Stimulated activated CD4-positive, alpha-beta T cell treated with anti-CD3 and anti-CD28 coated beads, Interleukin-15, amount 100 ng/mL, for 24 hours (primary cell): ENCODE results near the gene PTPRR.

Experiments
- DNase-seq: peaks from one replicate; pipeline ENCODE4 v3.0.0-alpha.2; 2020

Gene PTPRR

DNA sequence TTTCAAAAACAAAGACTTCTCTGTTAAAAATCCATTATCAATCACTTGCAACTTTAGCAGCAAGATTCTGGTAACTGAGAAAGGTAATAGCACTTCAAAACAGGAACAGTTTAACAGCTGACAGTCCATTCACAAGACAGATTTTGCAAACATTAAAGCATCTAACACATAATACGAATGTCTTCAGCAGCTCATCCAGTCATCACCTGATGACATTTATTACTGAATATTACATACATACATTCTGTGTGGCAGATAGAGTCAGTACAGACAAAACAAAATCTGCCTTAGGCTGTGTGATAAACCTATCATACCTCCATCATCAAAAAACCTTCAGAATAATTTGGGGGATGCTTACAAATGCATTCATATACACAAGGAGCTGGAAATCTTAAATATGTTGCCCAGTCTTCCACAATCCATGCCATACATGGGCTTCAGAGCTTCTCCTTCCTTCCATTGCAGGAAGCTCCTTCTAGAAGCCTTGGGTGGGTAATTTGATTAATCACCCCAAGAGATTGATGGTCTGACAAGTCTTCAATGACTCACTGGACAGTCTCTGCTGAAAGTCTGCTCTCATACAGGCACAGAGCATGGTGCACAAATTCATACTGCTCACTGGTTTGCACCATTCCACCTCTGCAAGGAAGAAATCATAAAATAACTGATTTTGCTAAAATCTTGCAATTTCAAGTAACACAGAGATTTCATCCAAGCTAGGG is 281.7 kb downstream of the PTPRR start:
- no peak for DNase-seq

DNA sequence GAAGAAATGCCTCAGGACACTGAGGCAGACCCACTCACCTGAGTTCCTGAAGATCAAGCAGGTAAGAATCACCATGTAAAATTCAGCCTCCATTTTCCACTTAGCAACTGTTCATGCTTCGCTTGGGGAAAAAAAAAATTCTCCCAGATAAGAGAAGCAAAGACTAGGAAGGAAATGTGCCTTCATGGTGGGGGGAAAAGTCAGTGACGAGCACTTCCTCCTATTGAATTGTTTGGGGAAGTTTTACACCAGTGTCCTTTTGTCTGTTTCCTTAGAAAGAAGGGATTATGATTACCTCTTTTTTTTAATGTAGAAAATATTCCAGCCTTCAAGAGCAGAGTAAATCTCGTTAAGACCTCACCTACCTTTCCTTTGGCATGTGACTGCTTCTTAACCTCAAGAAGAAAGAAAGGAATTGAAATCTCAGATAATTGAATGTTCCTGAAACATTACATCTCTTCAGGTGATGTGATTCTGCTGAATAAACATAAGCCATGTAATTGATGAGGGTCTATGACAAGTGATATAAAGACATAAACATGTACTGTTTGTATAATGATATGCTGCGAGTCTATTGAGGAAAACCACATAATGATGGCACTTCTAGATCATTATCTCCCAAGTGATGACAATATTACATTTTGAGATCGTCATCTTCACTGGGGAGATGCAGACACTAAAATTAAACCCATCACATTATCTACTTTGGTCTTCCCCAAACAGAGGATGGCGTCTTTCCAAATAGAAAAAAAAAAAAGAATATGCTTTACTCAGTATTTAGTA is 283.0 kb downstream of the PTPRR start, which contains the start of gene PTPRB:
PTPRB (minus strand) TSS at position 127 of the 783 bp plus-strand sequence; CDS start at position 93, 34 bp downstream.
- DNase-seq: no peak

DNA sequence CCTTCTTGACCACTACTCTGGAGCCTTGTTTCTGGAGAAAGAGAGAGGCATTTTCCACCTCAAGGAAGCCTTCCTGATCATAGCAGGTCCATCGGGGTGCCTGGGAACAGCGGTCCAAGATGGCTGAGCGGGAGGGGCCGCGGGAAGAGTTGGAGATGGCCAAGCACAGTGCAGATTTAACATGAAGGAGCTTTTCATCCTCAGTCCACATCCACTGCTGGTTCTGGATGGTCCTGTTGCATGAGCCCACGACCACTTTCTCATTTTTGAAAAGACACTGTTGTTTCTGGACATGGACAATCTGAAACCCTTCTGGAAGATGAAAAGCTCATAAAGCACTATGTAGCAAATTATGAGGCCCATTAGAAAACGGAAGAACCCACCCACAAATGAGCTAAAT is 284.8 kb downstream of the PTPRR start:
- no peak for DNase-seq

DNA sequence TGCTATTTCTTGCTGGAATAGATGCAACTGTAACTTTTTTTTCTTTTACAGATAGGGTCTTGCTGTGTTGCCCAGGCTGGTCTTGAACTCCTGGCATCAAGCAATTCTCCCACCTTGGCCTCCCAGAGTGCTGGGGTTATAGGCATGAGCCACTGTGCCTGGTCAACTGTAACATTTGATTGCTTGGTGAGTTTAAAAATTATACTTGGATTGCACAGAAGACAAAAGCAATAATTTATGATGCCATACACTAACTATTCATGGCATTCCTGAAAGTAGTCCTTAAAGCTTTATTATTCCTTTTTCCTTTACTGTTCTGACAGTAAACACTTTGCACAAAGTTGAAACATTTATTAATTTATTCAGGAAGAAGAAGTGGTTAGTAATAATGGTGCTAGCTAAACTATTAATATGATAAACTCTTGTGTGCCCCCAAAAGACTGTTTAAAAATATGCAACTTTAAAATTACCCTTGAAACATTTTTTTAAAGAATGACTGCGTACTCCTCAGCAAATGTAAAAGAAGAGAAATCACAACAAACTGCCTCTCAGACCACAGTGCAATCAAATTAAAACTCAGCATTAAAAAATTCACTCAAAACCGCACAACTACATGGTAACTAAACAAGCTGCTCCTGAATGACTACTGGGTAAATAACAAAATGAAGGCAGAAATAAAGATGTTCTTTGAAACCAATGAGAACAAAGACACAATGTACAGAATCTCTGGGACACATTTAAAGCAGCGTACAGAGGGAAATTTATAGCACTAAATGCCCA is 291.6 kb downstream of the PTPRR start:
- no peak for DNase-seq

DNA sequence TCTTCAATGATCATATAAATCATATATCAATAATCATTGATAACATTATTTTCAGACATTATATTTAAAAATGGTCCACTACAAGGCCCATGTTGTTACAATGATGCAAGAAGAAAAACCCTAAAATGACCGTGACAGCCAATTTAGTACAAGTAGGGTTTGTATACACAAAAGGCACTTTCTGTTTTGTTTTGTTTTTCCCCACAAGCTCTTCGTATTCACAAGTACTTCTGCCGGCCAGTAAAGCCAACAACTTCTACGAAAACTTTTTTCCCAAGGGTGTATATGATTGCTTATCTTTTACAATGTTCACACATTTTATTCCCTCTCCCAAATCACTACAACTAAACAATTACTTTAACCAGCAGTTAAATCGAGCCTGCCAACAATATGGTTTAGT is 292.9 kb downstream of the PTPRR start:
- DNase-seq: no peak

DNA sequence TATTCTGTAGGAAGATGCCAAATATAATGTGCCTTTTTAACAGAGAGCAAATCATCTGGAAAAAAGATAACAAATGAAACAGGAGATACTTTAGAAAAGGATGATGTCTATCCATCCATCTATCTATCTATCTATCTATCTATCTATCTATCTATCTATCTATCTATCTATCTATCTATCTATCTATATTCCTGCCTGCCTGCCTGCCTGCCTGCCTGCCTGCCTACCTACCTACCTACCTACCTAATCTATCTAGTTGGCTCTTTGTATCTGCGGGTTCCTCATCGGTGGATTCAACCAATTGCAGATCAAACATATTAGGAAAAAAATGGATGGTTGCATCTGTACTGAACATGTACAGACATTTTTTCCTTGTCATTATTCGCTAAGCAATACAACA is 294.4 kb downstream of the PTPRR start:
- no peak for DNase-seq

DNA sequence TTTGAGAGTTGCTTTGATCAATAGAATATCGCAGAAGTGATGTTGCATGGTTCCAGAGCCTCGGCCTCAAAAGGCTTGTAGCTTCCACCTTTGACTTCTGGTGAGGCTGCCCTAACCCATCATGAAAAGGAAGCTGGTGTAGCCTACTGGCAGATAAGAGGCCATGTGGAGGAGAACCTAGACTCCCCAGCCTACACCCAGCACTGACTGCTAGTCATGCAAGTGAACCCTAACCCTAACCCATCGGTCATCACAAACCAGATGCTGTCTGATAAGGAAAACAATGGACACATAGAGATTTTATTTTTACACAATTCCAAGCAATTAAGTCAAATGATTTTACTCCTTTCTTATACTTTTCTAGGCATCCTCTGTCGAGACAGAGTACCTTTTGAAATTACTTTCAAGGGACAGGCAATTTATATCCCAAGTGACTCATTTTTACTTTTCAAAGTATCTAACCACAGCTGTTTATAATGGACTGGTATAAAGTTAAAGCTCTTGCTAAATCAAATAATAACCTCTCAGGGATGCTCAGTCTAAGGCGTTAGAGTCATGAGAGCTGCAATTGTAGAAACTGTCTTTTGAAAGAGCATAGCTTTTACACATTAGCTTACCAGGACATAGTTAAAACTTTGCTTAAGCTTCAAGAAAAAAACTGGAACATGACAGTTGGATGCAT is 300.9 kb downstream of the PTPRR start:
- DNase-seq: no peak

DNA sequence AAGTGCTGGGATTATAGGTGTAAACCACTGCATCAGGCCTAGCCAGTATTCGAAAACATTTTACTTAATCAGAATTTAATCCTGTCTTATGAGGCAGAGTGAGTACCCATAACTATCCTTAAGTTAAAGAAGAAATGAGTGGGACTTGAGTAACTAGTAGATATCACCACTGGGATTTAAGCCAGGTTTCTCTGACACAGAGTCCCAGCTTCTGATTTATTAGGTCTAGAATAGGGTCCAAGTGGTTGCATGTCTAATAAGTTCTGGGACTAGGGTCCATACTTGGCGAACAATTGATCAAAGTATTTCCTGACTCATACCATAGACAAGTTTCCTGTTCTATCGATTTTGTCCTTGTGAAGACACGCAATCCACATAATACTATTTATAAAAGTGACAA is 302.2 kb downstream of the PTPRR start:
- no peak for DNase-seq

DNA sequence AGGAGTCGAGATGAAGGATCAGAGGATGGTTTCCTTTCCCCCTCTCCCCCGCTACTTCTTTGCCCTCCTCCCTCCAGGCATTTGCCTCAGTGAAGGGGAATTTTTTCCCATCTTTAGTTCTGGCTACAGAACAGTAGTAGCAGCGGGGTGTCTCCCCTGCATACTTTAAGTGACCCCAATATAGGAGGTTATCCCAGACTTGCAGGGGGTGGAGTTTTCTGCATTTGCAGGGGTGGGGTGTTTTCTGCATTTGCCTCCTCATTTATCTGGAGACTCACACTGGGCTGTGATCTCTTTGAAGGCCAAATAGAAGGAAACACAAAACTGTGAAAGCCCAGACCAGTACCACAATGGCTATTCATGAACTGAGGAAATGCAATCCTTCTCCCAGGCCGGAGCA is 303.1 kb downstream of the PTPRR start:
- DNase-seq: no peak

DNA sequence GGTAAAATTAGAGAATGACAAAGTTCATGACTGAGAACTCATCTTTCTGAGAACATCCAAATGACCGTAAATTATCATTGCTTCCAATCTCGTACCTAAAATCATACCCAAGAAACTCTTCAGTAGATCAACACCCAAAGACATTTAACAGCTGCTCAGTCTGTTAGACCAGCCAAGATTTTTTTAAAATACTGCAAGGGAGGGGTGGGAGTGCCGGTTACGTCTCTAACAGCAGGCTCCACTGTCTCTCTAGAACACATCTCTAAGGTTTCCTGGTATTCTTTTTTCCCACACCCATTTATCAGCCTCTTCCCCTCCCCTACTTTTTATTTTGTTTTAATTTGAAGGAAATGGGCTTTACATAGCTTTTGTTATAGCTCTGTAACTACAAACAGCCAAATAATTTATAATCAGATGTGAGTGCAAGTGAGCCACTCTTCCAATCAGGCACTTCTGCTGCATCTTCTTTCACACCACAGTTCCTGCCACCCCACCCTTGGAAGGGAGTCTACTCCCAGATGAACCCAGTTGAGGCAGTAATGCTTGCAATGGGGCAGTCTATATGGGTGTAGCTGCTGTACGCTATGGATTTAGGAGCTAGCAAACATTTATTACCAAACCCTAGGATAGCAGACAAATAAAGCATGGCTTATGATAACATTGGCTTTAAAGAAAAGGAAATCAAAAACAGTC is 305.2 kb downstream of the PTPRR start:
- no peak for DNase-seq

DNA sequence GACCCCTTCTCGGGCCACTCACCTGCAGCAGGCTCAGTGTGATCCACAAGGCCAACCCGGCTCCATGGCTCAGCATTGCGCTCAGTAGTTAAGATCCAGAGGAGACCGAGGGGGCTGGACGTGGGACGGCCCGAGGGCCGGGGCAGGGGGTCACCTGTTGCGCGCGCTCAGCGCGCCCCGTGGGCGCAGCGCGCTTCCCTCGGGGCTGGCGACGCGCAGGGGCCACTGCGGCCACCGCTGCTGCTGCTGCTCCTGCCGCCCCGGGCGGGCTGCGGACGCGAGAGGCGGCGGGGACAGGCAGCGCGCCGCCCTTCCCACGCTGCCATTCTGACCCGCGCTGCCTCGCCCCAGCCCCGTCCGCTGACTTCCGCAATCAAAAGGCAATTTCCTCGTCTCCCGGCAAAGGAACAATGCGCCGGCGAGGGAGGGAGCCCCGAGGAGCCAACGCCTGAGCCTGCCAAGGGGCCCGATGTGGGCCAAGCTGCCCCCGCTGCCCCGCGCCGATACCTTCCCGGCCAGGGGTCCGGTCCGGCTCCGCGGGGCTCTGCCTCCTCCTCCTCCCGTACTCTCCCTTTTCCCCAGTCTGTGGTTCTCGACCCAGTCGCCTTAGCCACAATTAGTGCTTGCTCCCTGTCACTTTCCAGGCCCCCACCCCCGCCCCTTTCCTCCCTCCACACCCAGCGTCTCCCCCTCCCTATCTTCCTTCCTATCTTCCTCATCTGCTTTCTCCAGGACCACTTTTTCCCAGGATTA is 310.6 kb downstream of the PTPRR start:
- peak; percentile 7 for DNase-seq

DNA sequence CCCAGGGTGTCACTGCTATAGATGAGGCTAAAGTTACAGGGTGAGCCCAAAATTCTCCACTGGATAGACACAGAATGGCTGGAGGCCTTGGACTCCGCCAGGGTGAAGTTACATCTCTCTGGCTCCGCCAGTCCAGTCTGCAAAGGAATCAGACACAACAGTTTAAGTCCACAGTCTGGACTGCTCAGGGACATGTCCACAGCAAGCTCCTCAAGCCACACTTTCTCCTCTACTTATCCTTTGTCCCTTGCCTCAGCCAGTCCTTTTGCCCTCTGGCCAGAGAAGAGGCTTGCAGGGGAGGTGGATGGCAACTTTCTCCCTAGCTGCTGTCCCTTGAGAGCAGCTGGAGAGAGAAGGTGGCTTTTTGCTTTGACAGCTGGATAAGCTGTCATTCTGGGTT is 311.3 kb downstream of the PTPRR start:
- no peak for DNase-seq

DNA sequence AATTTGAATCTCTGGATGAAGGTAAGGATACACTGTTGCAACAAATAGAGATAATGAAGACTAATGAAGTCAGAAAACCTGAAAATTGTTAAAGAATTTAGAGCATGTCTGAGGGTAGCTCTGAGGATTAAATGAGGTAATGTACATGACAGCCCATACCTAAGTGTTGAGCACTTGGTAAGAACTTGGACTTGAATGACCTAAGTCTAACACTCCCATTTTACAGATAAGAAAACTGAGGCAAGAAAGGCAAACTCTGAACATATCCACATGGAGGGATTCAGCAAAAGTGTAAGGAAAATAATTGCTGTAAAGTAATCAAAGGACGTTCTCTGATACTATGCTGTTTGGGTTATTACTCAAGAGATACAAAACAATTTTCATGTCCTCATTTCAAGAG is 312.4 kb downstream of the PTPRR start:
- no peak for DNase-seq

DNA sequence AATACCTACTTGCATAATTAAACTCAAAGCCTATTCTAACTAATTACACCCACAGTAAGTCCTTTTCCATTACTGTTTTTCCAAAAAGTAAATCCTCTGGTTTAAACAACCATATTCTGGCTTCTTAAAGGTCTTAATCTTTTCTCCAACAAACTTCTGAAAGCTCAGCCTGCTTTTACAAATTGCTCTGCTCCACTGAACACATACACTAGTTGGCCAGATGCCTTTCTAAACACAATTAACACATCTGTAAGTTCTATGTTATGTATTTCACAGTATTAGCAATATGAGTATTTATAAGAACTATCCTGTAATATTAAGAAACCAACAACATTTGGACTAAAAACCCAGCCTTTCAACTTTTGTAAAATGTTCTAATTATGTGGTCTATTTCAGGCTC is 313.4 kb downstream of the PTPRR start:
- no peak for DNase-seq

DNA sequence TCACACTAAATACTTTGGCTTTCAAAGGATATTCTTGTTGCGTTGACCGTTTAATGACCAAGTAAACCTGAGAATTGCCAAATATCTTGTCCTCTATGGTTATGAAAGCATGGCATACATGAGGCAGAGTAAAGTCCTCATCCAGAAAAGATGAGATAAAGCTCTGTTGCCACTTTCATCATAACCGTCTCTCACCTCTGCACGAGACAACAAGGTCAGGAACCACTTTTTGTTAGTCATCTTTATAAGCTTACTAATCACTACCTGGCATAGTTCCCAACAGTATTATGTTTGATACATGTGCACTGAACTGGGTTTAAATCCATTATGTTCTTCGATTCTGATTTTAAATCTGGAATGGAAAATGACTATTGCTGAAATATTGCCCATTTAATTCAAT is 314.6 kb downstream of the PTPRR start:
- DNase-seq: no peak

DNA sequence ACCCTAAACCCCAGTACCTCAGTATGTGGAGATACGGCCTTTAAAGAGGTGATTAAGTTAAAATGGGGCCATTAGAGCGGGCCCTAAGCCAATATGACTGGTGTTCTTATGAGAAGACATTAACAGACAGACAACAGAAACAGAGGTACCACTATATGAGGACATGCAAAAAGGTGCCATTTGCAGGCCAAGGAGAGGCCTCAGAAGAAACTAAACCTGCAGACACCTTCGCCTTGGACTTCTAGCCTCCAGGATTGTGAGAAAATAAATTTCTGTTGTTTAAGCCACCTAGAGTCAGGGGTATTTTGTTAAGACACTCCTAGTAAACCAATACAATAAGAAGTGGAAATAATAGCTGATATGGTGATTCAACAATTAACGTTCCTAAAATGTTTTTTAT is 315.9 kb downstream of the PTPRR start:
- DNase-seq: no peak

DNA sequence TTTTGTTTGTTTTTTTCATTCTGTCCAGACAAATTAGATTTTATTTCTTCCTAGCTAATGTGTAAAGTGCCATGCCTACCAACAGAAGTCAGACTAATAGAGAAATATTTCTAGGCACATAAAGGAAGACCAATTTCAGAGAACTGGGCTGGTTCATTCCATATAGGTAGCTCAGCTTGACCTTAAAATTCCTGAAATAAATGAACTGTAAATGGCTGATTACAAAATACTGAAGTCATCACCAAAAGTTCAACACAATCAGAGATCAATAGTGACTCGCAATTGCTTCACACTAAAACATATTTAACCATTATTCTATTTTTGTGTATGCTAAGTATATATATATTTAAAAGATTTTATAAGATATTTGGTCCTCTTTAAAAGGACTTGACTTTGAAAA is 317.5 kb downstream of the PTPRR start:
- DNase-seq: no peak

DNA sequence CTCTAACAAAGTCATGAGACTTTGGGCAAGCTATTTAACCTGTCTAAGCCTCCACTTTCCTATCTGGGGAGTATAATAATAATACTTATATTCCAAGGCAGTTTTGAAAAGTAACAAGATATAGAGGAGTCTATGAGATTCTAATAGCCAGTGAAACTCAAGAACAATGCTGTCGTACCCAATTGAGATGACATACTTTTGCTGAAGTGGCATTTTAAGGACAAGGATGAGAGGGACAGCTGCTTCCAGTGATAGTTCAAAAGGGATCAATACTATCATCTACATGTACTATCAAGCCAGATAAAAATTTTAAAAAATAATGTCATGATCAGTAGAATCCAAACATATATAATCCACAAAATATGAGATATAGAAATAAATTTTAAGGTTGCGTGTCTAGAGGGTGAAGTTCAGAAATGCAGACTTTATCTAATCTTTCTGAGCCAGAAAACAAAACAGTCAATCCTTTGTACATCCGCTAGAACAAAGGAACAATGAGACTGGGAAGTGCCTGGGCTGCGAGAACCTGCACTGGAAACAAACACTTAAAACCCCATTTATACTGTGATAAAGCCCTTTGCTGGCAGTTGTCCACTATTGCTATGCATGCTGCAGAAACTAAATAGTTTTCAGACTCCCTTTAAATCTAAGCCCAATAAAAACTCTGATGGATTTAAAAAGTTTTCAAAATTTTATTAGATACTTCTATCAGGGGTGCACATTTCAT is 321.9 kb downstream of the PTPRR start:
- DNase-seq: no peak

DNA sequence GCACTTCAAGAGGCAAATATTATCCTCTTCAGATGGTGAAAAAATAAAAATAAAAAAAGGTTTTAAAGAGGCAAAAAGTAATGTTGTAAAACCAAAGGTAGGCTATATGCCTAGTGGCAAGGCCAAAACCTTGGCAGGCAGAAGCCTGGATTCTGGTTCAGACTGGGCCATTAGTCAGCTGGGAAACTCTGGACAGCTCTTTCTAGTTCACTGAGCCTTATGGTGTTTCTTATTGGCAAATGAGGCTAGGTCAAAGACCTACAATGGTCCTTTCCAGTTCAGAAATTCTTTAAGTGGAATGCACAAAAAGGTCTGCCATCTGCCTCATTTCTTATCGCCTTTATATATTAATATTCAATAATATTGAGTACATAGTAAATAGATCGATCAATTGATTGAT is 327.9 kb downstream of the PTPRR start:
- DNase-seq: no peak

DNA sequence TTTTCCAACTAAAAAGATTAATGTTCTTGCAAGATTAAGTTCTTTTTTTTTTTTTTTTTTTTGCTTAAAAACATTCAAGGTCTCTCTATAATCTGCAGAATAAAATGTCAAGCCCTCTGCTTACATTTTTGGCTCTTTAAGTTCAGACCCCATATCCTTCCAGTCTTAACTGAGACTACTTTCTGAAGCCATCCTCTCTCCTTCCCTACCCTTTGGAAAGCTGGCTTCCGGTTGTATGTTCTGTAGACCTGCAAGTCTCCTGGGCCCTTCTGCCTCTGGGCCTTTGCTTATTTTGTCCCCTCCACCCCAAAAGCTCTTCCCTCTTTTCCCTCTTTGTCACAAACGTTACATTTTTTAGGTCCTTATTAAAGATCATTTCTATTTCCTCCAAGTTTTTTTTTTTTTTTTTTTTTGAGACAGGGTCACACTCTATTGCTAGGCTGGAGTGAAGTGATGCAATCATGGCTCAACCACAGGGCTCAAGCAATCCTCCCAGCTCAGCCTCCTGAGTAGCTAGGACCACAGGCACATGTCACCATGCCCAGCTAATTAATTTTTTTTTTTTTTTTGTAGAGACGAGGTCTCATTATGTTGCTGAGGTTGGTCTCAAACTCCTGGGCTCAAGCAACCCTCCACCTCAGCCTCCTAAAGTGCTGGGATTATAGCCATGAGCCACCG is 329.9 kb downstream of the PTPRR start:
- no peak for DNase-seq
